Stimulated activated CD4-positive, alpha-beta T cell treated with anti-CD3 and anti-CD28 coated beads, Interleukin-15, amount 100 ng/mL, for 24 hours (primary cell): ENCODE data around the gene LRRC27.

Experiments used
- DNase-seq: peaks from one replicate; pipeline ENCODE4 v3.0.0-alpha.2; 2020

The LRRC27 gene

DNA sequence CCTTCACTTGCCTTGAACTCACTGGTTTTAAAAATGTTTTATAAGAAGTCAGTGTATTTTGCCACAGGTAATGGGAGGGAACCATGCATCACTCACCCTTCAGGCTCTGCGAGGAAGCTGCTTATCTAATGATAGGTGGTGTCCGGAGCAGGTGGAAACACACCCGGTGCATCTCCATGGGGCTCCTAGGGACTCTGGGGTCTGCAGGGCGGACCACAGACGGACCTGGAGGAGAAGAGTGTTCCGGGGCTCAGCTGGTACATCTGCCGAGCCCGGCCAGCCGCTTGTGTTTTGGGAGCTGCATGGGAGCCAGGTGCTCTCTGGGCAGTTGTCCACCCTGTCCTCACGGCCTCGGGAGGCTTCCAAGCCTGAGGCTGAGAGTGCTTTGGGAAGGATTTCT lies 7.3 kb downstream of the LRRC27 start:
- DNase-seq: no peak

DNA sequence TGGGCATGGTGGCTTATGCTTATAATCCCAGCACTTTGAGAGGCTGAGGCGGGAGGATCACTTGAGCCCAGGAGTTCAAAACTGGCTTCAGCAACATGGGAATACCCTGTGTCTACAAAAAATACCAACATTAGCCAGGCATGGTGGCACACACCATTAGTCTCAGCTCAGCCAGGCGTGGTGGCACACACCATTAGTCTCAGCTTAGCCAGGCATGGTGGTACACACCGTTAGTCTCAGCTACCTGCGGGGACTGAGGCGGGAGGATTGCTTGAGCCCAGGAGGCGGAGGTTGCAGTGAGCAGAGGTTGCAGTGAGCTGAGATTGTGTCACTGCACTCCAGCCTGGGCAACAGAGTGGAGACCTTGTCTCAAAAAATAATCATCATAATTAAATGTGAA lies 9.0 kb downstream of the LRRC27 start:
- DNase-seq: no peak

DNA sequence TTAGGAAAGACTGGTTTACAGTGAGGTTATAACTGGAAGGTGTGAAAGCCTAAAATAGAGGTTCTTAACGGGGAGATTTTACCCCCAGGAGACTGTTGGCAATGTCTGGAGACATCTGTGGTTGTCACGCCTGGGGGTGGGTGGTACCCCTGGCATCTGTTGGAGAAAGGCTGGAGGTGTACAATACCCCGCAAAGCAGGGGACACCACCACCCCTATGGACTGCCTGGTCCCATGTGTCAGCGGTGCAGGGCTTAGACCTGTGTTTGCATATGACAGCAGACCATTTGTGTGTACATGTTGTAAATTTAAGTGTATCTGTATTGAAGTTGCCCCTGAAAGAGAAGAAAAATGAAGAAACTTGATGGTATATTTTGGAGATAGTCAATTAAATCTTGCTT lies 9.8 kb downstream of the LRRC27 start:
- DNase-seq: no peak

DNA sequence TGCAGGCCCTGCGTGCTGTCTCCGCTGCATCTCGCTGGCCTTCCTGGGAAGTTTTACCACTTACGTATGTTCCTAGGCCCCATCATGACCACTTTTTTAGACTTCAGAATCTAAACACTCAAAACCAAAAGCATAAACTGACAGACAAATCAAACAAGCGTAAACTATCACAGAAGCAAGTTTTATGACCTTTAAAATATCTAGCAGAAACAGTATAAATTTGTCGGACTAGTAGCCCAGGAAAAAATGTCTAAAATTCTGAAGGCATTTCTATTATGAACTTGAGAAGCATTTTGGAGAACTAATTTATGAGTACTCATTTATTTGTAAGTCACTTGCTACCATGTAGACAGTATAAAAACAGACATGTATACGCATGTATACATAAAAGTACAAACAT lies 10.6 kb downstream of the LRRC27 start:
- DNase-seq: no peak

DNA sequence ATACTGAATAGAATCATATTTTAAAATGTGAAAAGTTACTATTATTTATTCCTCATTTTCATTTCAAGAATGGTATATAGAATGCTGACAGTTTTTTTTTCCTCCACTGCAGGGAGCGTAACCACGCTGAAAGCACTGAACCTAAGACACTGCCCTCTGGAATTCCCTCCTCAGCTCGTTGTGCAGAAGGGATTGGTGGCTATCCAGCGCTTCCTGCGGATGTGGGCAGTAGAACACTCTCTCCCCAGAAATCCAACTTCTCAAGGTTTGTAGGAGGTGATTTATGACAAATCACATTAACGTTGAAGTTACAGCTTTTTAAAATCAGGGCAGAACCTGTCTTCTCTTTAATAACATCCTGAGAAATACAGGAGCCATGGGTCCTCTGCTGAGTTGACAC lies 12.4 kb downstream of the LRRC27 start:
- DNase-seq: no peak

DNA sequence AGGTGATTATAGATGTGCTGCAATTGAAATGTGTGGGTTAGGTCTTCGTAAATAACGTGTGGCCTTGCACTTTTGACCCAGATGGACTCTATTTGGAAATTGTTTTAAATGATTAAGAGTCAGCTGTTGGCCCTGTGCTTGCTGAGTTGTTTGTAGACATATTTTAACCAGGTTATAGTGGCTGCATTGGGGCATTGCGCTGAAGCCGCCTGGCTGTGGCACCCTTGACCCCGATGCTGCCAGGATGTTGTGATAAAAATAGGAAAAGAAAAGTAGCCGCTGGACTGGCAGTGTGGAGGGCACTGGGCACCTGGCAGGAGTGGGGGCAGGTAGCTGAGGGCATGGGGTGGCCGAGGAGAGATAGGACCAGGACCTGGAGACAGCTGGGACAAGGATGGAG lies 13.4 kb downstream of the LRRC27 start:
- no peak for DNase-seq

DNA sequence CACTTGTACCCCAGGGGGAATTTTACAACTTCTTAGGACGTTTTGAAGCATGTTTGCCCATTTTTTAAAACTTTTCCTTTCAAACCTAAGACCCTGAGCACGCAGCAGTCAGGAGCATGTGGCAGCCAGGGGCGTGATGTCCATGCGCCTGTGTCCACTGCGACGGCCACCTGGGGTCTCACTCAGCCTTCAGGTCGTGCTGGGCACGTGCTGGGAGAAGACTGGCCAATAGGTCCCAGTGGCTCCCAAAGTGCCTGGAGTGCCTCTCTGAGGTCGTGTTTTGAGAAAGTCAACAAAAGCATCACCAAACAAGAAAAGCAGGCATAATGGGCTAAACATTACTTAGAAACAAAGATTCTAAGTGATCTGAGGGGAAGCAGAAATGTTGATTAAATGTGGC lies 14.8 kb downstream of the LRRC27 start:
- DNase-seq: no peak

DNA sequence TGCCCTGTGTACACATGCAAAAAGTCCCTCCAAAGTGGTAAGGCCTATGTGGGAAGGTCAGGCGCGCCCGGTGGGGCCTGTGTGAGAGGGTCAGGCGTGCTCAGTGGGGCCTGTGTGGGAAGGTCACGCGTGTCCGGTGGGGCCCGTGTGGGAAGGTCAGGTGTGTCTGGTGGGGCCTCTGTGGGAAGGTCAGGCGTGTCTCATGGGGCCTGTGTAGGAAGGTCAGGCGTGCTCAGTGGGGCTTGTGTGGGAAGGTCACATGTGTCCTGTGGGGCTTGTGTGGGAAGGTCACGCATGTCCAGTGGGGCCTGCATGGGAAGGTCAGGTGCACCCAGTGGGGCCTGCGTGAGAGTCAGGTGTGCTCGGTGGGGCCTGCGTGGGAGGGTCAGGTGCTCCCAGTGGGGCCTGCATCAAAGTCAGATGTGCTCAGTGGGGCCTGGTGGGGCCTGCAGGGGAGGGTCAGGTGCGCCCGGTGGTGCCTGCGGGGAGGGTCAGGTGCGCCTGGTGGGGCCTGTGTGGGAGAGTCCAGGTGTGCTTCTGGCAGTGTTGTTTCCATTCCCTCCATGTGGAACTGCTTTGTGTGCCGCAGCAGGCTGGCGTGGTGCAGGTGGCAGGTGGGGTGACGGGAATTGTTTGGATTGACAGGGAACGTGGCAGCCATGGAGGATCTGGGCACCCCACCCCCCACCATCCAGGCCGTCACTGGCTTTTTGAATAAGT lies 15.4 kb downstream of the LRRC27 start:
- no peak for DNase-seq

DNA sequence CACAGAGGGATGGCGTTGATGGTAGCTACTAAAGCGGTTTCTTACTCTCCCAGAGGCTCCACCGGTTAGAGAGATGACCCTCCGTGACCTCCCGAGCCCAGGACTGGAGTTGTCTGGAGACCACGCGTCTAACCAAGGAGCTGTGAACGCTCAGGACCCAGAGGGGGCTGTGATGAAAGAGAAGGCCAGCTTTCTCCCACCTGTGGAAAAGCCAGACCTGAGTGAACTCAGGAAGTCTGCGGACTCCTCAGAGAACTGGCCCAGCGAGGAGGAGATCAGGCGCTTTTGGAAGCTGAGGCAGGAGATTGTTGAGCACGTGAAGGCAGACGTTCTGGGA lies 15.9 kb downstream of the LRRC27 start:
- DNase-seq: no peak

DNA sequence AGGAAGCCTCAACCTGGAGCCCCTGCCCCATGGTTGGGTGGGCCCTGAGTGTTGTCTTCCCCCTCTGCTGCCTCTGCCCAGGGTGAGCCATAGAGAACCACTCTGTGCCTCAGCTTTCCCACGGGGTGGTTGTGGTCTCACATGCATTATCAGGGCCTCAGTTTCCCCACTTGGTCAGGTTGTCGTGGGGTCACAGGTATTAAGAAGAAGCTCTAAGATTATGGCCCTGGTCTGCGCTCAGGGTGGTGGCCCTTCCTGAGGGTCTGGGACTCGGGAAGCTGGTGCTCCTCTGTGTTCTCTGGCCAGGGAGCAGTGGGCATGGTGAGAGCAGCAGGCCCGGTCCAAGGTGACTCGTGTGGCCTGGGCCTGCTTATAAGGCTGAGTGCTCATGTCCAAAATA lies 17.8 kb downstream of the LRRC27 start:
- no peak for DNase-seq

DNA sequence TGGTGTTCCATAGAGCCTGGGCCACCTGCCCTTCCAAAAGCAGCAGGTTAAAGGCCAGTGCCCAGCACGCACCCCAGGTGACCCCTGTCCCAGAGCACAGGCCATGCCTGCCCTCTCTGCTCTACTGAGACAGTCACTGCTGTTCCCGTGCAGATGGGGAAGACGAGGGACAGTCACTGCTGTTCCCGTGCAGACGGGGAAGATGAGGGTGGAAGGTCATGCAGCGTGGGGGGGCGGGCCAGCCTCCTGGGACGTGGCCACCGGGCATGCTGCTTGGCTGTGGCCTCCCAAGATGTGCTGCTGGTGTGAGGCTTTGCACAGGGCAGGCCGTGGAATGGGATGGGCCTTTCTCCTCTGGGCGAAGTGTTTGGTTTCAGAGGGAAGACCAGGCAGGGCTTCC lies 18.4 kb downstream of the LRRC27 start:
- DNase-seq: no peak

DNA sequence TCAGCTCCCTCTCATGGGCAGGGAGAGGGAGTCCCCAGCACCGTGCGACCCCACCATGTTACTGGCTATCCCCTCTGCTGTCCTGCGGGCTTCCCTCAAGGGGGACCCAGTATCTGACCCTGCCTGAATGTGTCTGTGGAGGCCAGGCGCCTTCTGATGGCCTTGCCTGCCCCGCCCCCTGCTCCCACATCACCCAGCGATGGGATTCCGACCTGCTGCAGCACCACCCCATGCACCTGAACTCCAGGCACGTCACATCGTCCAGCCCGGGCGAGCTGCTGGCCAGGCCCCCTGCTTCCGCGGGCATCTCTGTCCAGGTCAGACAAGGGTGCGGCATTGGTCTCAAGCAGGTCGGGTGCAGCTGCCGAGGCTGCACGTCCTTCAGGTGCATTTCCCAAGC lies 19.0 kb downstream of the LRRC27 start:
- DNase-seq: no peak

DNA sequence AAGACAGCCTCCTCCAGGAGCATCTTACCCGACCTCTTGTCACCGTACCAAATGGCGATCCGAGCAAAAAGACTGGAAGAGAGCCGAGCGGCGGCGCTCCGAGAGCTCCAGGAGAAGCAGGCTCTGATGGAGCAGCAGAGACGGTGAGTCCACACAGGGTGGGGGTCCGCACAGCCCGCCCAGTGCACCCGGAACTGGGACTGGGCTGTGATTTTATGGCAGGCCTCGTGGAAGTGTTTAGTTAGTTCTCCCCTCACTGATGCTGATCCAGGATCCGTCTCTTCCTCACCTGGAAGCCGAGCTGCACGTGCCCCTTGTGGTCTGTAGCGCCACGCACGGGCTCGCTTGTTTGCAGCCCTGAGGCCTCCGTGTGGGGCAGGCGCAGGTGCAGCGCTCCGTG lies 19.6 kb downstream of the LRRC27 start:
- no peak for DNase-seq

DNA sequence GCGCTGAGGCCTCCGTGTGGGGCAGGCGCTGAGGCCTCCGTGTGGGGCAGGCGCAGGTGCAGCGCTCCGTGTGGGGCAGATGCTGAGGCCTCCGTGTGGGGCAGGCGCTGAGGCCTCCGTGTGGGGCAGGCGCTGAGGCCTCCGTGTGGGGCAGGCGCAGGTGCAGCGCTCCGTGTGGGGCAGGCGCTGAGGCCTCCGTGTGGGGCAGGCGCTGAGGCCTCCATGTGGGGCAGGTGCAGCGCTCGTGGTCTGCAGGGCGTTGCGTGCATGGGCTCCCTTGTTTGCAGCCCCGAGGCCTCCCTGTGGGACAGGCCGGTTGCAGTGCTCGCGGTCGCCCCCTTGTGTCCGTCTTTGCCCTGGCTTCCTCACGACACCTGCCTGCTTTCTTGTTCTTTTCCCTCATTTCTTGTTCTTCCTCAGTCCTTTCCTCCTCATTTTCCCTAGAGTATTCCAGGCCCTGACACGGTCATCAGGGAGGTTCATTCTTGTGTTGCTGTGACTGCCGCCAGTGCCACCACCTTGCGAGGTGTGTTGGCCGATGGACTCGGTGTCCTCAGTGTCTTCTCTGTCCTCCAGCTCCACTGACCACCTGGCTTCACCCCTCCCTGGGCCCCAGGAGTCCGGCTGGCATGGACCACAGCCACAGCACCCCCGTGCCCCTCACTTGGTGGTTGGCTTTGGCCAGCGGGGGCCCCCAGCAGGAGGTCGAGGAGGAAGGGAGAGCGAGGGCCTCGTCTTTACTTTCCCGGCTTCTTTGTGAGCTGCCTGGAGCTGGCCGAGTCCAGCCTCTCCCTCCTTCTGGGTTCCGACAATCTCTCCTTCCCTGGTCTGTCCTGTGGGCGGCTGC lies 20.7 kb downstream of the LRRC27 start:
- DNase-seq: peak; percentile 84

DNA sequence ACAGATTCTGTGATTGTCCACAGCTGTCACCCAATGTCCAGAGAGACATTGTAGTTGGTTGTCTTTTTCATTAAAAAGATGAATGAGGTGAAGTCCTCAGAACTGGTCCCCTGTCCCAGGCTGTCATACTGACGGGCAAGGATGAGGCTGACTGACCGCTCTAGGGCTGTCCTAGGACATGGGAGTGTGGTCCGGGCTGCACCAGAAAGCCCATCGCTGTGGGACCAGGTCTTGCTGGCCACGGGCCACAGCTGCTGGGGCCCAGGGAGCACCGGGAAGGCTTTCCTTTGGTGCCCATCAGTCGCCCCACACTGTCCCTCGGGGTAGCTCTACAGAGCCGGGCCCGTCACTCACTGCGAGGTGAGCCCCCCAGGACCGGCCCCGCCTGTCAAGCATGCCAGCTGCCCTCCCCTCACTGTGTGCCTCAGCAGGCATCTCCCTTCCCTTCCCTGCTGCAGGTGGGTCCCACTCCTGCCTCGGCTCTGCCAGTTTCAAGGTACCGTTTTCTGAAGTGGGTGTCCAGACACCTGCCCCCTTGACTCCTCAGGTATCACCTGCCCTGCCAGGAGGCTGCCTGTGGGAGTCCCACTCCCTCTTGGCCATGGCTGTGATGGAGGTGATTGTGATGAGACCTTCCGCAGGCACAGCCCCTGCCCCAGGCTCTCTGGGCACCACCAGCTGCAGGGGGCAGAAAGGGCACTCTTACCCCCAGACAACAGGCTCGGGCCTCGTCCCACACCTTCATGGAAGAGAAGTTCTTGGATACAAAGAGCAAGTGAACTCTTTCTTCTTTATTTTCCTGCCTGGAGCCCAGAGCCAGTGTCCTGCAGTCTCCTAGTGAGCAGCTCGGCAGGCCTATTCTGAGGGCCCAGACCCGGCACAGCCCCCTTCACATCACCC lies 21.7 kb downstream of the LRRC27 start:
- no peak for DNase-seq

DNA sequence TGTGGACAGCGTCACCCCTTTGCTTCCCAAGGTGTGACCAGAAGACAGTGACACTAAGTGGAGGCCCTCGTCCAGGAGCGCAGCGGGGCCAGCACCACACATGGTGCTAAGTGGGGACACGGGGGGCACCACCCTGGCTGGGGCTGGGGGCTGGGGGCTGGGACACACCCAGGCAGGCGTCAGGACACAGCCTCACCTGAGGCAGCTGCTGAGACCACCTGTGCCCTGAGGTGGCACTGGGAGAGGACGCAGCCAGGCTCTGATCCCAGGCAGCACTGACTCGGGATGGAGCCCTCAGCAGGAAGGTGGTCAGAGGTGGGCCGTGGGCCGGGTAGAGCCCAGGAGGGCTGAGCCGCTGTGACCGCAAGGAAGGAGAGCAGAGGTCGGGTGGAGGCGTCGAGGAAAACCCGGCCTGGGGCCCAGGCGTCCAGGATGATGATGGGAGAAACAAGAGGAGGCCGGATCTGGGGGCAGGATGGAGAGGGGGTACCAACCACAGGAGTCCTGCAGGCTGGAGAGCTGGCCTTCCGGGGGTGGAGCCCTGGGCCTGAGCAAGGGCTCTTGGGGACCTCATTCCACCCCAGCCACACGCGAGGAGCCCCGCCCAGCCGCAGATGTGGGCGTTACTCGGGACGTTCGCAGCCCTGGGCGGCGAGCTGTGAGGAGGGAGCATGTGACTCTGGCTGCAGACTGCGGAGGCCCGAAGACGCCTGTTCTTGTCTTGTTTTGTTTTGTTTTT lies 22.5 kb downstream of the LRRC27 start:
- no peak for DNase-seq

DNA sequence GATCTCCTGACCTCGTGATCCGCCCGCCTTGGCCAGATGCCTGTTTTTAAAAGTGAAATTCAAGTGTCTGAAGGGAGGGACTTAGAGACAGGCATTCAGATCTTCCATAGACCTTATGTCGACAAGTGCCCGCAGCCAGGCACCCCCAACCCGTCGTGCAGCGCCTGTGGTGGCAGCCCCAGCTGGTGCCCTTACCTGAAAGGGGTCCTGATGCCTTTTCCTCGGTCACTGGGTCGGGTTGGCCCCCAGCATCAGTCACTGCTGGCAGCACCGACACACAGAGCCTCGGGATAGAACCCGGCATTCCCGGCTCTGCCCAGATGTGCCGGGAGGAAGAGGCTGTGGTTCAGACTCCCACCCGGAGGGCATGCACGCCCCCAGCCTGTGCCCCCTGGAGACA lies 23.3 kb downstream of the LRRC27 start:
- no peak for DNase-seq

DNA sequence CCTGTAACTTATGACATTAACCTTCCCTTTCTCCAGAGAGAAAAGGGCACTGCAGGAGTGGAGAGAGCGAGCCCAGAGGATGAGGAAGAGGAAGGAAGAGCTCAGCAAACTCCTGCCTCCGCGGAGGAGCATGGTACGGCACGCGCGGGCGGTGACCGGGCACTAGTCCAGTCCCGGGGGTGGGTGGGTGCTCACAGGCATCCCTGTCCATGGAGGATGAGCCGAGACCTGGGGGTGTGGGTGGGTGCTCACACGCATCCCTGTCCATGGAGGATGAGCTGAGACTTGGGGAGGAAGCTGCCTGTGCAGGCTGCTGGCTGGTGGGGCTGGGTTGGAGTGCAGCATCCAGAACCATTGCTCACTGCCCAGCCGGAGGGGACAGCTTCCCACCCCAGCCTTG lies 23.8 kb downstream of the LRRC27 start:
- DNase-seq: no peak

DNA sequence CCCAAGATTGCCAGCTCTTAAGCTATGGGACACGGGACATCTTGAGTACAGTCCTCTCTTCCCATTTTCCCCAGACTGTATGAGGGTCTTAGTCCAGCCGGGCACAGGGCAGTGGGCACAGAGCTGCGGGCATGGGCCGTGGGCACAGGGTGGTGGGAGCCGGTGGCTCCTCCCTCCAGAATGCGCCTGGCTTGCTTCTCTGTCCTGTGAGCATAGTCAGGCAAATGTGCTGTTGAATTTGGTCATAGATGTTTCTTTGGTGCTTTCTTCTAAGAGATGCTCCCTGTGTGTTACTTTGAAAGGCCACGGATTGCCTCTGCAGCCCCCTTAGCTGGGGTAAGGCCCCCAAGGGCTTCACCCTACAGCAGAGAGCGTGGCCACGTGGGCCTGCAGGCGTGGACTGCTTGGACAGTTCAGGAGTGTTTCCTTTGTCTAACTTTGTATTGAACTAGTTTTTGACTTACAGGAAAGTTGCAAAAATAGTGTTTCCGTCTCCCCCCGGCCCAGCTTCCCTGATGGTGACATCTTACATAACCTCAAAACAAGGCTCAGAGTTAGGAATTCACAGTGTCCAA lies 24.7 kb downstream of the LRRC27 start:
- DNase-seq: no peak

DNA sequence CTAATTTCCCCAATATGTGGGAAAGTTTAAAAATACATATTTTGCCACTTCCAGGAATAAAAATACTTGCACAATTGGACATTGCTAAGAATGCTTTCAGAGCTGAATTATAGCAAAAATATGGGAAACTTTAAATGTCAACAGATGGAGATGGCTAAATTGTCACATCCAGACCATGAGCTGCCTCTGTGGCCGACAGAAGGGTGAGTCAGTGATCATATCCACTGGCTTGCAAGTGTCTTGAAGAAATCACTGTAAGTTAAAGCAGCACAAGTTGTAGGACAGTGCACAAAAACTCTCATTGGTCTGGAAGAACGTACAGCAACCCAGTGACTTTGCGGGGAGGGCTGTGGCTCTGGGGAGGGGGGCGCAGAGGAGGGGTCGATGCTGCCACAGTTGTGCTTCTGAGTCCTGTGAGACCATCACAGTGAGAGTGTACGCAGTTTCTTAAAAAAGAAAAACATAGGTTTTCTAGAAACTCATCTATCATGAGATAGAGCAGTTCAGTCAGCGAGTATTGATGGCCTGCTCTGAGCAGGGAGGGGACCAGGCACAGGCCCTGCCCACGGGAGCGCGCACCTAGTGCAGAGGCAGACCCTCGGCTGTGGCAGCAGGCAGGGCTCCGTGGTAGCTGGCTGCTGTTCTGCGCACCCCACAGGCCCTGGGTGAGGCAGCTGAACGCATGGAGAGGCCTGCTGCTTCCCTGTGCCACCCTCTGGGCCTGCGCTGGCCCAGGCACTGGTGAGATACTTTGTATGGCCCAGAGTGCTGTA lies 25.5 kb downstream of the LRRC27 start:
- DNase-seq: no peak

DNA sequence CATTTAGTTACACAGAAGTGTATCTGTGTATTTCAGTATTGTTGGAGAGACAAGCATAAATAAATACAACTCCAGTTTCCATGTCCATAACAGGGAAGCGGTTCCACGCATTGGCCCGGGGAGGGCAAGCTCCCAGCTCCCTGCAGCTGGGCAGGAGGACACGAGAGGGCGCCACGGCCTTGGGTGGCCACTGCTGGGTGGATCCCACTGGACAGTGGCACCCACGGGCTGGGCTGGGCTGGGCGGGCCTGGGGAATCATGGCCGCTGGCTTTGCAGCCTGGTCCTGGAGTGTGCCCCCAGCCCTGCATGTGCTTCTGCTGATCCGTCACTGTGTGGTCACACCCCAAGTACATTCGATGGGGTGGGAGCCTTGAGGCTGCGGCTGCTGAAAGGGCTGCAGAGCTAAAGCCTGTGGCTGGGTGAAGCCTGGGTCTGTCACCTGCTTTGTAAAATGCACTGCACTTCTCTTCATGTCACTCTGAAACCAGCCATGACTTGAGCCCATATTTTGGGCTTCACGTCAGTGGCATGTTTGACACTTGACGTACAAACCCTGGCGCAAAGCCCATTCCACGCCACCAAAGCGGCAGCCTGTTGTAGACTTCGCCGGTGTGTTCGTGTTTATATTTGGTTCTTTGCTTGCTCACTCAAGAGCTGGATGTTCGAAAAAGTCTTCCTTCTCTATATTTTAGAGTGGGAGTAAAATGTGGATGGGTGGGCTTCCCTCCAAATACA lies 27.5 kb downstream of the LRRC27 start:
- no peak for DNase-seq
